HG02678 (cell line): Measurements from ENCODE around the gene ITPK1.

Source experiments
- ATAC-seq: cut with Tn5 transposase; IDR thresholded peaks from one replicate; pipeline ENCODE4 v1.9.1; 2021; ENCODE audit warnings: mild to moderate bottlenecking, moderate library complexity; ENCODE audit not compliant: unreplicated experiment

The ITPK1 gene

DNA sequence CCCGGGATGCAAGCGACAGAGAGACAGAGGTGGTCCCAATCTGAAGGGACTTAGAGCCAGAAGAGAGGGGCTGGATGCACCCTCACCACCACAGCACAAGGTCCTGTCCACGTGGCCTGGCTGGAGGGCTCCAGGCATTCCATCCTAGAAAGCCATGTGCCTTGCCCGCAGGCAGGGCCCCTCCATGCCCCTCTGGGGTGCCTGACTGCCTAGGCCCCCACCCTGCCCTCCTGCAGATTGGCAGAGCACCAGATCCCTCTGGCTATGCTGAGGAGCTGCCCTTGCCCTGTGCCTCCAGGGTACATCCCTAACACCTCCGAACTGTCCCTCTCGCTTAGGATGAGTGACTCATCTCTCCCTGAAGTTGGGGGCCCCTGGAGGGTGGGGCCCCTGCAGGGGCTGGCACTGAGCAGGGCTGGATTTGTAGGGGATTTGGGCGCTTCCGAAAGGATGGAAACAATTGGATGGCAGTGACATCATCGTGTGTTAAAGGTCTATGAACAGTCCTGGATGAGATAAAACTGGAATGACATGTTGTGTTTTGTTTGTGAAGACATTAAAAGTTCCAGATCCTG, 141.8 kb downstream of the ITPK1 start:
- ATAC-seq: no peak

- ATAC-seq: no peak
These were observed 142.4 kb downstream of the ITPK1 start for GRCh38 chr14:92973261-92973797.

DNA sequence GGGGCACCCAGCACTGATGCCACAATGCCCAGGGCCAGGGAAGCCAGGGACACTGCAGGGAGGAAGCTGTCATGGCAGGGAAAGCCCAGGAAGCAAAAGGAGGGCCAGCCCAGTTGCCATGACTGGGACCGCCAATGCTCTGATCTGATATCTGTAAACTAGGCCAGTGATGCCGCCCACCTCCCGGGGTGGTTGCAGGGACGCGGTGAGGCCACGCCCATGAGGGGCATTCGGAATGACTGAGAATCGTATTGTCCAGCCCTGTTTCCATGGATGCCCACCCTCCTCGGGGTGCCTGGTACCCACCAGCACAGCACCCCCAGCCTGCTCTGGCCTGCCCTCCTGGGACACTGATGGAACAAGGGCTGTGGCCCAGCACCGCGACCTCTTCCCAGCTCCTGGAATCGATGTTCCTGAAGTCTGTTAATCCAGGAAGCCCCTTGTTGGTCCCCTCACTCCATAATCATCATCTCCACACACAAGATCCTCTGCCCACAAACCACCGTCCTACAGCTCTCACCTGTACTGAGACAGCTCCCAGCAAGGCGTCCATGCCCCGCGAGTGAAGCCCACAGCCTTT, 144.0 kb downstream of the ITPK1 start:
- ATAC-seq: no peak

DNA sequence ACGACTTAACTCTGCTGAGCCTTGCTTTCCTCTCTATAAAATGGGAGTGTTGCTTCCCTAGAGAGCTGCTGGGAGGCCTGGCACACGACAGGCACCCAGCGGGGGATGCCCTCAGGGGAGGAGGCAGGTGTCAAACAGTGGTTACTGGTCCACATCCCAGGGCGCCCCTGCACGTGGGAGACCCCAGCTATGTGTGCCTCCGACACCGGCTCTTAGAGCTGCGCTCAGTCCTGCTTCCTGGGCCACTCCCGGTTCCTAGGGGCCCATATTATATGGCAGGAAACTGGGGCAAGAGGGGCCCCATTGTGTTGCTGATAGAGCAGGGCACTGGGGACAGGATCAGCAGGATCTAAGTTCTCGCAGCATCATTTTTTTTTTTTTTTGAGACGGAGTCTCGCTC, 145.5 kb downstream of the ITPK1 start:
- no peak for ATAC-seq

- ATAC-seq: no peak
These were observed 145.9 kb downstream of the ITPK1 start for GRCh38 chr14:92969871-92970270.

GRCh38 chr14:92969430-92969829, 146.3 kb downstream of the ITPK1 start:
- no peak for ATAC-seq

DNA sequence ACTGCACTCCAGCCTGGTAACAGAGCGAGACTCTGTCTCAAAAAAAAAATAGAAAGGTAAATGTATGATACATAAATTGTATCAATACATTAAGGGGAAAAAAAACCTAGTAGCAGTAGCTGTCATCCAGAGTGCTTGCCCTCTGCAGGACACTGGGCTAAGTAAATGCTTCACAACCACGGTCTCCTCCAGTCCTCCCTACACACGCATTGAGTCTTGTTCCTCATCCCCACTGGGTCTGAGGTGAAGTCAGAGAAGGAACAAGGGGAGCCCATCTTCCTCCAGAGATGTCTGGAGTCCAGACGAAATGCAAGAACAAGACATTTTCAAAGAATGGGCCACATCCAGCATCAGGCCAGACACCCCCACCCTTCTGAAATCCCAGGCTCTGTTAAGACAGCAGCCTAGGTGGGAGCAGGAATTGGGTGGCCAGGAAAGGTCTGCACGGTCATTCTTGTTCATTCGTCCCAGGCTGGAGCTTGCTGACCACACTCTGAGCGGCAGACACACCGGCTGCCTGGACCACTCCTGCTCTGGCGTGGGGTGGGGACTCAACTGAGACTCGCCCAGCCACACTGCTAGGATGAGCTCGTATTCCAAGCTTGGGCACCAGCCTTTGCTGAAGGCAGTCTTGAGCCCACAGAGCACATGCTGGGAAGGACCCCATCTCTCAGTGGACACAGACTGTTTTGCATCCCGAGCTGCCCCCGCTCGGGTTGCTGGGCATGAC, 147.3 kb downstream of the ITPK1 start:
- ATAC-seq: no peak

DNA sequence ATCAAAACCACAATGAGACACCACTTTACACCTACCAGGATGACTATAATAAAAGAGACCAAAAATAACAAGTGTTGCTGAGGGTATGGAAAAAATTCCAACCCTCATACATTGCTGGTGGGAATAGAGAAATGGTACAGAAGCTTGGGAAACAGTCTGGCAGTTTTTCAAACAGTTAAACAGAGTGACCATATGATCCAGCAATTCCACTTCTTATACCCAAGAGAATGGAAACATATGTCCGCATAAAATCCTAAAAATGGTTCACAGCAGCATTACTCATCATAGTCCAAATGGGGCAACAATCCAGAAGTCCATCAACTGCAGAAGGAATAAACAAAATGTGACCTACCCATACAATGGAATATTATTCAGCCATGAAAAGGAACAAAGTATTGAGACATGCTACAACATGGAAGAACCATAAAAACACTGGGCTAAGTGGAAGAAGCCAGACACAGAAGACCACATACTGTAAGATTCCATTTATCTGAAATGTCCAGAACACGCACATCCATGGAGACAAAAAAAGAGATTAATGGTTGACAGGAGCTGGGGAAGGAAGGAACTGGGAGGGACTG, 148.3 kb downstream of the ITPK1 start:
- ATAC-seq: no peak

GRCh38 chr14:92965281-92965680, 150.4 kb downstream of the ITPK1 start:
- no peak for ATAC-seq

DNA sequence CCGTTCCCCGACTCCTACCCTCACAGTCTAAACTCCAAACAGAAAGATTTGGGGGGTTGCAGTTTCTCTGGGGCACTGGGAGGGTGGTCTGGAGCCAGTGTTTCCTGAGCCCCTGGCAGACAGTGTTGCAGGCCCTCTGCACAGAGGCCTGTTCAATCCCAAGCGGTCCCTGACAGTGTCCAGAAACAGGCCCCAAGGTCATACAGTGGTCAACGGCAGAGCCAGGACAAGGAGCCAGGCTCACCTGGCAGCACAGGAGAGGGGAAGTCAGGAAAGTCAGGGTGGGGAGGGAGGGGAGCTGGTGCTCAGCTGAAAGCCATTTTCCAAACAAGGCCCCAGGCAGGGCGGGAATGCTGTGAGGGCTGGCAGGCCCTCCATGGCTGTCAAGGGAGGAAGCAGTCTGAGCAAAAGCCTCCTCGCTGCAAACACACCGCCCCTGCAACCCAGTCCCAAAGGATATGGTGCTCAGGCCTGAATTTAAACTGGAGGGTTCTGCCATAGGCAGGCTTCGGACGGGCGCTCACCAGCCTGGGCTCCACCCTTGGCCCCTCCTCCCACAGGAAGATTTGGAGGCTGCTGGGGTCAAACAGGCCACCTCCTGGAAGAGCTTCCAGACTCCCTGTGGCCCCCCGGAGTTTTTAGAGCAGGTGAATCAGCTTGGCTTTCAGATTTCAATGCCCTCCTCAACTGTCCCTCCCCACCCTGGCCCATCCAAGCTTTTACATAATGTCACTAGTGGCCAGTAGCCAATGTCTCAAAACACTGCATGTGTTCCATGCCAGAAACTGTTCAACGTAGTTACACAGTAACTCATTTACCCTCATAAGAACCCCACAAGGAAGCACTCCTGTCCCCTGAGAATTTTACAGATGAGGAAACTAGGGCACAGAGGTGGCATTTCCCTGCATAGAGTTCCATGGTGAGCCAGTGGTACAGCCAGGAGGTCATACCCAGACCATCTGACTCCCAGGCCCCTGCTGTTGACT, 151.3 kb downstream of the ITPK1 start:
- ATAC-seq: no peak

- no peak for ATAC-seq
These were observed 152.2 kb downstream of the ITPK1 start for GRCh38 chr14:92963301-92964123.

- no peak for ATAC-seq
These were observed 153.0 kb downstream of the ITPK1 start for GRCh38 chr14:92962831-92963095.

DNA sequence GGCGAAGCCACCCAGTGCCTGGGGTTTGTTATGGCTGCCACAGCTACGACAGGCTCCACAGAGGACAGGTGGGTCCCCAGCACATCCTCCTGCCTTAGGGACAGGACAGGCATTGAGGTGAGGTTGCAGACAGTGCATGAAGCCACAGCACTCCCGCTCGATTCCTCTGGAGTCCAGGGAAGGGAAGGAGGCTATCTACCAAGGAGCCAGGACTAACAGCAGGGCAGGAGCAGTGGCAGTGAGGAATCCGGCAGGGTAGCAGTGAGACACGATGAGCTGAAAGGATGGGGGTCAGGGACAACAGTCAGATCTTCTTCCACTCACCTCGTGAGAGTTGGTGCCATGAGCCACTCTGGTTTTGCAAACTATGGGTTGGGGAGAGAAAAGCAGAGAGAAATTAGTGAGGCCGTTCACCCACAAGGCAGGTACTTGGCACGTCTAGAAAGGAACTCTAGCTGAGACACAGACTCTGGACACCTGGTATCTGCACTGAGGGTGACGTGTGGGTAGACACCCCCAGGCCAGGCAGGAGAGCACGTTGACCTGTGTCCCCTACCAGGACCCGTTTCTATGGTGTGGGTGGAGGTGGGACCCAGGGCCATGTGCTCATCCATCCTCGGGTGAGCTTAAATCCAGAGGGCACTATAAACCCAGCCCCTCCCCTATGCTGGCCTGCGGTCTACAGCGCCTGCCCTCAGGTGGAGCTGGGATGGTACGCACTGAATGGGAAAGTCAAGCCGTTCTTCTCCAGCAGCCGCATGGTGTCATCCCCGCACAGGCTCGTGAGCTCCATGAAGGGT, 153.5 kb downstream of the ITPK1 start:
- ATAC-seq: no peak

- no peak for ATAC-seq
These were observed 154.2 kb downstream of the ITPK1 start for GRCh38 chr14:92961567-92961855.

DNA sequence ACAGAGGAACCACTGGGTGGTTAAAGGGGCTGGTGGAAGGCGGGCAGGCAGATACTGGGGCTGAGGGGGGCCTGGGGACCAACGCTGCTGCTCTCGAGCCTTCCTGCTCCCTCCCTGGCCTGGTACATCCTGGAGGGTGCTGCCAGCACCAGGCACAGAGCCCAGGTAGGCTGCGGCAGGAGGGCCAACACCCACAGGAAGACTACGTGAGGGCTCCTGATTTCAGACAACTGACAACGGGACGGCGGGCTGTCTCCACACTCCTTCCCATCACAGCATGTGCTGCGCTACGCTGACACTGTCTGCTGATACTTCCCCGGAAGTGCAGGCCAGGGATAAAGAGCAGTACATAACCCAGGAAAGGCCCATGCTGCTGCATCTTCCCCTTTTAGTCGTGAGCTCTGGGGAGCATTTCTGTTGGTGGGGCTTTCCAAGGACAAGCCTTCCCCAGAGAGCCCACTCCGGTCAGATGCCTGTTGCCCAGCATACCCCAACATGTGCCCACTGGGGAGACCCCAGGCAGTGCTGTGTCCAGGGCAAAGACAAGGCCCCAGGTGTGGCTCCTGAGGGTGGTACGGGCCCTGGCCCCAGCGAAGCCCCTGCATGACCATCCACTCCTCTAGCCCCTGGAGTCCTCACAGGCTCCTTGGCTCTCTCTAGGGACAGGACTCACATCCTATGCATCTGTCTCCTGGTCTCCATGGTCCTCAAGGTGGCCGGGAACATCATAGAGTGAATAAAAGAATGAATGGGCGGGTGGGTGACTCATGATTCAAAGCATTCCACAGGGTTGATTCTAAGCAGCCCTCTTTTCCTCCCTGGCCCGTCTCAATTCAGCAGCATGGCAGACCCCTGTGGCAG, 154.8 kb downstream of the ITPK1 start:
- ATAC-seq: no peak

- ATAC-seq: no peak
These were observed 155.7 kb downstream of the ITPK1 start for GRCh38 chr14:92959761-92960680.

- ATAC-seq: no peak
These were observed 156.6 kb downstream of the ITPK1 start for GRCh38 chr14:92959189-92959531.
